GM23338 (cell line): Measurements from ENCODE around the gene XIRP2. TPM values are rescaled to one million over a fixed set of nuclear protein-coding genes. Genes with fewer than 3 reads are reported as not detected.

Experiments
- EZH2 ChIP-seq: fragments of 200-600 bp; sonication (generic); IDR thresholded peaks from one replicate; pipeline ENCODE4 v1.8.0; 2017; ENCODE audit warnings: antibody characterized with exemption, mild to moderate bottlenecking, low read depth; ENCODE audit not compliant: unreplicated experiment
- JUNB ChIP-seq: IDR thresholded peaks from one replicate; pipeline ENCODE4 v1.6.1; 2016; ENCODE audit warnings: antibody characterized with exemption; ENCODE audit not compliant: unreplicated experiment
- NANOG ChIP-seq: IDR thresholded peaks from 2 replicates; pipeline ENCODE4 v1.6.1; 2016; ENCODE audit warnings: antibody characterized with exemption, borderline replicate concordance
- POLR2AphosphoS5 ChIP-seq: IDR thresholded peaks from 2 replicates; pipeline ENCODE4 v1.6.1; 2016; ENCODE audit warnings: antibody characterized with exemption, low read depth
- STAT1 ChIP-seq: IDR thresholded peaks from one replicate; pipeline ENCODE4 v1.6.1; 2016; ENCODE audit warnings: antibody characterized with exemption; ENCODE audit not compliant: unreplicated experiment
- ZNF114 ChIP-seq: fragments of 250-450 bp; sonication (Bioruptor Pico); IDR thresholded peaks from 2 replicates; pipeline ENCODE4 v1.5.0; 2020; ENCODE audit warnings: mild to moderate bottlenecking, moderate library complexity
- ZNF331 ChIP-seq: fragments of 250-450 bp; sonication (Bioruptor Pico); IDR thresholded peaks from 2 replicates; pipeline ENCODE4 v1.5.0; 2020; ENCODE audit warnings: low read depth, mild to moderate bottlenecking, moderate library complexity
- polyA plus RNA-seq: library from polyadenylated mRNA; unstranded; fragments of >200 nt; fragmentation: Nextera tagmentation; extraction: Ambion mirVana; gene quantifications from 2 replicates; pipeline ENCODE4 v1.2.1, GENCODE V29; 2016
- total RNA-seq: library from RNA; depleted of rRNA; stranded (reverse); fragments of >200 nt; shearing (Covaris generic); gene quantifications from 2 replicates; pipeline ENCODE4 v1.2.3, GENCODE V29; 2014
- TF ChIP-seq, protein P1 (sequence below): fragments of 250-450 bp; sonication (Bioruptor Pico); IDR thresholded peaks from 2 replicates; pipeline ENCODE4 v1.5.0; 2020; ENCODE audit warnings: mild to moderate bottlenecking, moderate library complexity
- TF ChIP-seq, protein P2 (sequence below): IDR thresholded peaks from one replicate; pipeline ENCODE4 v1.6.1; 2018; ENCODE audit warnings: antibody characterized with exemption; ENCODE audit not compliant: unreplicated experiment

The XIRP2 gene
- total and polyA plus RNA-seq, 2 experiments from 2014 or later: 0.17 to 0.31 TPM

DNA sequence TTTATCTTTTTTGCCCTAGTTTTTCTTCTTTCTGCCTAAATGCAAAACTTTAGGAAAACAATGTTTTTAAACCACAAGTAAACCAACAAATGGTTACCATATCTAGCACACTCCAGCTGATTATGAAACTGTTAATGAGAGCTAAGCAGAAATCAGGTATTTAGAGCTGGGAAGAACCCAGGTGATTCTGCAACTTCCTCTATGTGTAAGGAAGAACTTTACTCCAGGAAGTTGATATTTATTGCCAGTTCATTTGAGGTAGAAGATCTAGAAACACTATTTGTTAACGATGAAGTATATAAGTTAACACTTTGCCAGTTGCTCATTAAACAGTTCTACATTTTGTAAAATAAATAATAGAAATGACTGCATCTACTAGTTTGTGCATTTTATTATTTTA is 409.7 kb downstream of the XIRP2 start (continued):
- TF ChIP-seq, protein P1, sequence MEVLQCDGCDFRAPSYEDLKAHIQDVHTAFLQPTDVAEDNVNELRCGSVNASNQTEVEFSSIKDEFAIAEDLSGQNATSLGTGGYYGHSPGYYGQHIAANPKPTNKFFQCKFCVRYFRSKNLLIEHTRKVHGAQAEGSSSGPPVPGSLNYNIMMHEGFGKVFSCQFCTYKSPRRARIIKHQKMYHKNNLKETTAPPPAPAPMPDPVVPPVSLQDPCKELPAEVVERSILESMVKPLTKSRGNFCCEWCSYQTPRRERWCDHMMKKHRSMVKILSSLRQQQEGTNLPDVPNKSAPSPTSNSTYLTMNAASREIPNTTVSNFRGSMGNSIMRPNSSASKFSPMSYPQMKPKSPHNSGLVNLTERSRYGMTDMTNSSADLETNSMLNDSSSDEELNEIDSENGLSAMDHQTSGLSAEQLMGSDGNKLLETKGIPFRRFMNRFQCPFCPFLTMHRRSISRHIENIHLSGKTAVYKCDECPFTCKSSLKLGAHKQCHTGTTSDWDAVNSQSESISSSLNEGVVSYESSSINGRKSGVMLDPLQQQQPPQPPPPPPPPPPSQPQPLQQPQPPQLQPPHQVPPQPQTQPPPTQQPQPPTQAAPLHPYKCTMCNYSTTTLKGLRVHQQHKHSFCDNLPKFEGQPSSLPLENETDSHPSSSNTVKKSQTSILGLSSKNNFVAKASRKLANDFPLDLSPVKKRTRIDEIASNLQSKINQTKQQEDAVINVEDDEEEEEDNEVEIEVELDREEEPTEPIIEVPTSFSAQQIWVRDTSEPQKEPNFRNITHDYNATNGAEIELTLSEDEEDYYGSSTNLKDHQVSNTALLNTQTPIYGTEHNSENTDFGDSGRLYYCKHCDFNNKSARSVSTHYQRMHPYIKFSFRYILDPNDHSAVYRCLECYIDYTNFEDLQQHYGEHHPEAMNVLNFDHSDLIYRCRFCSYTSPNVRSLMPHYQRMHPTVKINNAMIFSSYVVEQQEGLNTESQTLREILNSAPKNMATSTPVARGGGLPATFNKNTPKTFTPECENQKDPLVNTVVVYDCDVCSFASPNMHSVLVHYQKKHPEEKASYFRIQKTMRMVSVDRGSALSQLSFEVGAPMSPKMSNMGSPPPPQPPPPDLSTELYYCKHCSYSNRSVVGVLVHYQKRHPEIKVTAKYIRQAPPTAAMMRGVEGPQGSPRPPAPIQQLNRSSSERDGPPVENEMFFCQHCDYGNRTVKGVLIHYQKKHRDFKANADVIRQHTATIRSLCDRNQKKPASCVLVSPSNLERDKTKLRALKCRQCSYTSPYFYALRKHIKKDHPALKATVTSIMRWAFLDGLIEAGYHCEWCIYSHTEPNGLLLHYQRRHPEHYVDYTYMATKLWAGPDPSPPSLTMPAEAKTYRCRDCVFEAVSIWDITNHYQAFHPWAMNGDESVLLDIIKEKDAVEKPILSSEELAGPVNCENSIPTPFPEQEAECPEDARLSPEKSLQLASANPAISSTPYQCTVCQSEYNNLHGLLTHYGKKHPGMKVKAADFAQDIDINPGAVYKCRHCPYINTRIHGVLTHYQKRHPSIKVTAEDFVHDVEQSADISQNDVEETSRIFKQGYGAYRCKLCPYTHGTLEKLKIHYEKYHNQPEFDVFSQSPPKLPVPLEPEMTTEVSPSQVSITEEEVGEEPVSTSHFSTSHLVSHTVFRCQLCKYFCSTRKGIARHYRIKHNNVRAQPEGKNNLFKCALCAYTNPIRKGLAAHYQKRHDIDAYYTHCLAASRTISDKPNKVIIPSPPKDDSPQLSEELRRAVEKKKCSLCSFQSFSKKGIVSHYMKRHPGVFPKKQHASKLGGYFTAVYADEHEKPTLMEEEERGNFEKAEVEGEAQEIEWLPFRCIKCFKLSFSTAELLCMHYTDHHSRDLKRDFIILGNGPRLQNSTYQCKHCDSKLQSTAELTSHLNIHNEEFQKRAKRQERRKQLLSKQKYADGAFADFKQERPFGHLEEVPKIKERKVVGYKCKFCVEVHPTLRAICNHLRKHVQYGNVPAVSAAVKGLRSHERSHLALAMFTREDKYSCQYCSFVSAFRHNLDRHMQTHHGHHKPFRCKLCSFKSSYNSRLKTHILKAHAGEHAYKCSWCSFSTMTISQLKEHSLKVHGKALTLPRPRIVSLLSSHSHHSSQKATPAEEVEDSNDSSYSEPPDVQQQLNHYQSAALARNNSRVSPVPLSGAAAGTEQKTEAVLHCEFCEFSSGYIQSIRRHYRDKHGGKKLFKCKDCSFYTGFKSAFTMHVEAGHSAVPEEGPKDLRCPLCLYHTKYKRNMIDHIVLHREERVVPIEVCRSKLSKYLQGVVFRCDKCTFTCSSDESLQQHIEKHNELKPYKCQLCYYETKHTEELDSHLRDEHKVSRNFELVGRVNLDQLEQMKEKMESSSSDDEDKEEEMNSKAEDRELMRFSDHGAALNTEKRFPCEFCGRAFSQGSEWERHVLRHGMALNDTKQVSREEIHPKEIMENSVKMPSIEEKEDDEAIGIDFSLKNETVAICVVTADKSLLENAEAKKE (CRISPR knock-in tag): no peak
- TF ChIP-seq STAT1 (no peak), NANOG (no peak), ZNF114 (CRISPR knock-in tag) (no peak), ZNF331 (CRISPR knock-in tag) (no peak), POLR2AphosphoS5 (no peak), EZH2 (no peak), JUNB (no peak)
- TF ChIP-seq, protein P2, sequence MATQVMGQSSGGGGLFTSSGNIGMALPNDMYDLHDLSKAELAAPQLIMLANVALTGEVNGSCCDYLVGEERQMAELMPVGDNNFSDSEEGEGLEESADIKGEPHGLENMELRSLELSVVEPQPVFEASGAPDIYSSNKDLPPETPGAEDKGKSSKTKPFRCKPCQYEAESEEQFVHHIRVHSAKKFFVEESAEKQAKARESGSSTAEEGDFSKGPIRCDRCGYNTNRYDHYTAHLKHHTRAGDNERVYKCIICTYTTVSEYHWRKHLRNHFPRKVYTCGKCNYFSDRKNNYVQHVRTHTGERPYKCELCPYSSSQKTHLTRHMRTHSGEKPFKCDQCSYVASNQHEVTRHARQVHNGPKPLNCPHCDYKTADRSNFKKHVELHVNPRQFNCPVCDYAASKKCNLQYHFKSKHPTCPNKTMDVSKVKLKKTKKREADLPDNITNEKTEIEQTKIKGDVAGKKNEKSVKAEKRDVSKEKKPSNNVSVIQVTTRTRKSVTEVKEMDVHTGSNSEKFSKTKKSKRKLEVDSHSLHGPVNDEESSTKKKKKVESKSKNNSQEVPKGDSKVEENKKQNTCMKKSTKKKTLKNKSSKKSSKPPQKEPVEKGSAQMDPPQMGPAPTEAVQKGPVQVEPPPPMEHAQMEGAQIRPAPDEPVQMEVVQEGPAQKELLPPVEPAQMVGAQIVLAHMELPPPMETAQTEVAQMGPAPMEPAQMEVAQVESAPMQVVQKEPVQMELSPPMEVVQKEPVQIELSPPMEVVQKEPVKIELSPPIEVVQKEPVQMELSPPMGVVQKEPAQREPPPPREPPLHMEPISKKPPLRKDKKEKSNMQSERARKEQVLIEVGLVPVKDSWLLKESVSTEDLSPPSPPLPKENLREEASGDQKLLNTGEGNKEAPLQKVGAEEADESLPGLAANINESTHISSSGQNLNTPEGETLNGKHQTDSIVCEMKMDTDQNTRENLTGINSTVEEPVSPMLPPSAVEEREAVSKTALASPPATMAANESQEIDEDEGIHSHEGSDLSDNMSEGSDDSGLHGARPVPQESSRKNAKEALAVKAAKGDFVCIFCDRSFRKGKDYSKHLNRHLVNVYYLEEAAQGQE: no peak
